Muscle of leg (tissue), 11 donors: ENCODE results near the gene TIMELESS. TPM values are rescaled to one million over a fixed set of nuclear protein-coding genes. Genes with fewer than 3 reads are reported as not detected.
A peak's percentile ranks its signal among the peaks of the same experiment; 100 is the strongest.
"Not testable (repeated sequence)": the region's sequence is repeated elsewhere in the genome, so short reads cannot be mapped to it uniquely, and the experiment has no call there.

ENCODE experiments used
- DNase-seq: peaks from one replicate; pipeline ENCODE4 v3.0.0; 2013
- H3K27ac ChIP-seq: one replicate; pipeline ENCODE4 v1.5.1; 2013; ENCODE audit warnings: mild to moderate bottlenecking, low read length, control low read depth
- H3K27me3 ChIP-seq: one replicate; pipeline ENCODE4 v1.6.1; 2013; ENCODE audit warnings: low read length; ENCODE audit not compliant: control insufficient read depth, insufficient read depth
- H3K36me3 ChIP-seq: one replicate; pipeline ENCODE4 v1.6.1; 2013; ENCODE audit warnings: low read length; ENCODE audit not compliant: control insufficient read depth, insufficient read depth
- H3K4me1 ChIP-seq: one replicate; pipeline ENCODE4 v1.6.1; 2013; ENCODE audit warnings: low read length; ENCODE audit not compliant: control insufficient read depth, insufficient read depth
- H3K4me3 ChIP-seq: one replicate; pipeline ENCODE4 v1.5.1; 2013; ENCODE audit warnings: low read length, control low read depth
- H3K9me3 ChIP-seq: replicated peaks from 2 replicates; pipeline ENCODE4 v1.6.1; 2013; ENCODE audit warnings: low read depth, low read length; ENCODE audit not compliant: control insufficient read depth
- WGBS: methylation state at CpG from one replicate; pipeline ENCODE4 v1.1.5; 2013; ENCODE audit warnings: missing lambda C conversion rate; ENCODE audit not compliant: insufficient coverage; 5-methylcytosine and 5-hydroxymethylcytosine counted together
- polyA plus RNA-seq, 8 donors: library from polyadenylated mRNA; unstranded; fragments of 120-200 nt; gene quantifications; one replicate each; pipeline versions ENCODE4 v1.2.1 to v1.2.3, GENCODE V29; 2013; ENCODE audit warnings: inconsistent platforms in 1 of 8, low replicate concordance in 1 of 8; ENCODE audit not compliant: insufficient read length in 8 of 8, insufficient read depth in 1 of 8
- total RNA-seq: library from RNA; stranded (reverse); fragments of 120-200 nt; gene quantifications from one replicate; pipeline ENCODE4 v1.2.4, GENCODE V29; 2013

TIMELESS gene
- total and polyA plus RNA-seq, 9 donors, result 5.2 to 22.8 (median 16.3) TPM

DNA sequence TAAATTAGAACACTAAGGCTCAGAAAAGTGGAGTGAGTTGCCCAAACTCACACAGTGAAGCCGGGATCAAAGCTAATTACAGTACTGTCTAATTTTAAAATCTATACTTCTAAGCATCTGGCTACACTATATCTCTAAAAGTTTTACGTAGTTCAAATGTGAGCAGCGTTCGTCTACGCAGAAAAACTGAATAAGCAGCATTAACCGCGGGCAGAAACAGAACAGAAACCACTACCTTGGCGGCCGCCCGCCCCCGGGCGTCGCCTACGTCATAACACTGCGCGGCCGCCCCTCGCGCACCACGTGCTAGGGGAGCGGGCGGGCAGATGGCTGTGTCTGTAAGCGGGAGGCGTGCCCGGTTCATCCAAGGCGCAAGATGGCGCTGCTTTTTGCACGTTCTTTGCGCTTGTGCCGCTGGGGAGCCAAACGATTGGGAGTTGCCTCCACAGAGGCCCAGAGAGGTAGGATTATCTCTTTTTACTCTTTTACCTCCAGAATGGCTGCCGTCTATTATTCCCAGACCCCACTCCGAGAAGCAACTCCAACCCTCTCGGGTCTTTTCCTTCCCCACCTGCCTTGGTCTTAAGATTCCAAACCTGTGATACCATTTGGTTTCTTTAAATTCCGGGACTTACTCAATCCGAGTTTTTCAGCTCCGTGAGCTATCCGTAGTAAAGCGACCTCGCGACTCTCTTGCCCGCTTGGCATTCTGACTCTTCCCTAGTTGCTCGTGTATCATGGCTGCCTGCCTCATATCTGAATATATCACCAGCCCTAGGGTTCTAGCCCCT lies 19.2 kb upstream of the TIMELESS start, which contains the start of gene SPRYD4:
Gene SPRYD4, plus strand, starts transcription at position 363 of the 791 bp plus-strand sequence. Its CDS starts 14 bp downstream, at position 377.
- H3K9me3 ChIP-seq, result no peaks in the 10 kb centered on the region
- DNase-seq, result peak; percentile 98
- peak within 1 kb of the TSS; percentile 89 for H3K27ac ChIP-seq
- H3K27me3 ChIP-seq, result no peaks in the 10 kb centered on the region
- under 1% methylated on average over 42 of the region's 43 CpGs for WGBS
- H3K4me1 ChIP-seq, result peaks cover 13% of the 10 kb centered on the region
- peak within 1 kb of the TSS; percentile 98 for H3K4me3 ChIP-seq
- H3K36me3 ChIP-seq, result peaks cover 13% of the 10 kb centered on the region

DNA sequence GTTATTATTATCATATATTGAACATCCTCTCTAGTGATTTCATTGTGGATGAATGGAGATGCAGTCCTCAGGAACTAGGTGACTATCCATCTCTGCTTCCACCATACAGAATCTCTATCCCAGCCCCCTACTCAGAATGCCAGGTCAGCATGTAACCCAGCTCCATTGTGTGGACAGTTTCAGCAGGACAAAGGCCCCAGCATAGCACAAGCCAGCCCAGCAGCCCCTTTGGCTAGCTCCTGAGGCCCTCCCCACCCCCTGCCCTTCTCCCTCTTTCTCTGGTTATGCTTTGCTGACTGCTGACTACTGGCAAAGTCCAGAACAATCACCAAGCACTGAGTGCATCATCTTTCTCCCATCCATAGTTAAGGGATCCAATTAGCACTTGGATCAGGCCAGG lies 13.3 kb upstream of the TIMELESS start:
- H3K27ac ChIP-seq, result no peak overlapping the region
- H3K36me3 ChIP-seq, result no peaks in the 10 kb centered on the region
- H3K9me3 ChIP-seq, result no peaks in the 10 kb centered on the region
- no peaks in the 10 kb centered on the region for H3K27me3 ChIP-seq
- no peak for DNase-seq
- H3K4me3 ChIP-seq, result no peak overlapping the region
- no peaks in the 10 kb centered on the region for H3K4me1 ChIP-seq

DNA sequence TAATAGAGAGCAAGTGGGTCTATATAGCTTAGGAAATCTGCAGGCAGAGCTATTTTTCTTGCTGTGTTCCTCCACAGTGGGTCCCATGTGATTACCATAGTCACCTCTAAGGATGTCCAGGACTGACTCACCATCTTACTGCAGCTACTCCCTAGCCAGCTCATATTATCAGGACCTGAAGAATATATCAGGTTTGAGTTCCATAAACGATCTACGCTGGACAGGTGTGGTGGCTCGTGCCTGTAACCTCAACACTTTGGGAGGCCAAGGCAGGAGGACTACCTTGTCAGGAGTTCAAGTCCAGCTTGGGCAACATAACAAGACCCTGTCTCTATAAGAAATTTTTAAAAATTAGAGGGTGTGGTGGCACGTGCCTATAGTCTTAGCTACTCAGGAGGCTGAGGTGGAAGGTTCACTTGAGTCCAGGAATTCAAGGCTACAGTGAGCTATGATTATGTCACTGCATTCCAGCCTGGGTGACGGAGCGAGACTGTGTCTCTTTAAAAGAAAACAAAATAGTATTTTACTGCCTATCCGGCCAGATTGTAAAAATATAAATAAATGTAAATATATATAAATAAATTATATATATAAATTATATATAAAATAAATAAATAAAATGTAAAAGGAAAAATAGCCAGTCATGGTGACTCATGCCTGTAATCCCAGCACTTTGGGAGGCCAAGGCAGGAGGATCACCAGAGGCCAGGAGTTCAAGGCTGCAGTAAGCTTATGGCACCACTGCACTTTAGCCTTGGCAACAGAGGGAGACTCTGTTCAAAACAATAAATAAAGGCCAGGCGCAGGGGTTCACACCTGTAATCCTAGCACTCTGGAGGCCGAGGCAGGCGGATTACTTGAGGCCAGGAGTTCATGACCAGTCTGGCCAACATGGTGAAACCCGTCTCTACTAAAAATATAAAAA lies 12.3 kb upstream of the TIMELESS start:
- H3K4me1 ChIP-seq, result no peaks in the 10 kb centered on the region

DNA sequence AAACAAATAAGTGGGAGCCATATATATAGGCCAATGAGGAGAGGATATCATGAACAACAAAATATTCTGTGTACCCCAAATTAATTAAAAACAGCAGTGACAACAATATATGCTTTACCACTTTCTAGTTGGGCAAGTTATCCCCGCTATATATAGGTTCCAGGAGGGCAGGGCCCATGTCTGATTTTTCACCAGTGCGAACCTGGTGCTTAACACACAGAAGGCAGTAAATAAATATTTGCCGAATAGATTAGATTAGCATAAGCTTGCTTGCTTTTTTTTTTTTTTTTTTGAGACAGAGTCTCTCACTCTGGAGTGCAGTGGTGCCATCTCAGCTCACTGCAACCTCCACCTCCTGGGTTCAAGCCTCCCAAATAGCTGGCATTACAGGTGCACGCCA lies 8.6 kb upstream of the TIMELESS start:
- H3K4me1 ChIP-seq, result peaks cover under 1% of the 10 kb centered on the region
- no peaks in the 10 kb centered on the region for H3K36me3 ChIP-seq
- no peak for DNase-seq
- no CpG with 5 or more reads among the region's 4 CpGs for WGBS
- no peaks in the 10 kb centered on the region for H3K9me3 ChIP-seq
- H3K27me3 ChIP-seq, result peaks cover 7% of the 10 kb centered on the region
- no peak overlapping the region for H3K4me3 ChIP-seq
- H3K27ac ChIP-seq, result no peak overlapping the region

More for the DNA sequence above, 12.3 kb upstream of the TIMELESS start:
- Histone ChIP-seq H3K27ac (no peak overlapping the region), H3K27me3 (no peaks in the 10 kb centered on the region), H3K36me3 (no peaks in the 10 kb centered on the region), H3K9me3 (no peaks in the 10 kb centered on the region), H3K4me3 (no peak overlapping the region)
- WGBS, result 74% methylated on average over 6 of the region's 11 CpGs
- no peak for DNase-seq

DNA sequence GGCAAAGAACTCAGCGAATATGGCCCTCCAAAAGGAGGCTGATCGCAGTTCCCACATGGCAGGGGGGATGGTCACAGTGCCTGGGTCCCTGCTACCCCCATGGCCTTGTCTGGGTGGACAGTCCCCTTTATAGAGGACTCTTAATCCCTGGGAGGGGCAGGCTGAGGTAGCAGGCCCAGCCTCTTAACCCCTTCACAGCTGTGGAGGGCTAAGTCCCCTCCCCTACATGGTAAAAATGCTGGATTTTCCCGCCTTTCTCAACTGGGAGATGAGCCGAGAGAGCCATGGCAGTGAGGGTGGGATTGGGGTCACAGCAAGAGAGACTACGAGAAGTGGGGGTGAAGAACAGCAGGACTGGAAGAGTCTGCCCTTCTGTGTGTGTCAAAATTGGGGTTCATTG lies 5.3 kb upstream of the TIMELESS start, which contains the start of gene MIP:
Gene MIP, minus strand, starts transcription at position 101 of the 400 bp plus-strand sequence. Its CDS starts 44 bp downstream, at position 57.
- no peaks in the 10 kb centered on the region for H3K9me3 ChIP-seq
- H3K4me1 ChIP-seq, result peaks cover 5% of the 10 kb centered on the region
- no peak within 1 kb of the TSS for H3K4me3 ChIP-seq
- peaks cover 7% of the 10 kb centered on the region for H3K27me3 ChIP-seq
- WGBS, result 86% methylated on average over 2 of the region's 5 CpGs
- DNase-seq, result no peak
- no peak within 1 kb of the TSS for H3K27ac ChIP-seq
- no peaks in the 10 kb centered on the region for H3K36me3 ChIP-seq

DNA sequence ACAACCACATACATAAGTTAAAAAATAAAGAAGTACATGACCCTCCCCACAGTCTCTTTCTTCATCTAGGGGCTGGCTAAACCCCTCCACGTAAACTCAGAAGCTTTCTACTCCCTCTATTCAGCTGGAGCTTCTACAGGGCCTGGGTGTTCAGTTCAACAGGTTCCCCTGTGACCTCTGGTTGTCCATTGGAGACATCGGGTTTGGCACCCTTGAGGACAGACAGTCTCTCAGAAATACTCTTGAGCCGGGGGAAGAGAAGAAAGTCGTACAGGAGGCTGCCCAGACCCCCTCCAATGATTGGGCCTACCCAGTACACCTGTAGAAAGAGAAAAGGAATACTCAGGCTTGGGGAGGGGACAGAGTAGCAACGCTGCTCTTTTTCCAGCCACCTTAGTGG lies 1.9 kb upstream of the TIMELESS start:
- no peaks in the 10 kb centered on the region for H3K36me3 ChIP-seq
- no peak overlapping the region for H3K27ac ChIP-seq
- H3K9me3 ChIP-seq, result no peaks in the 10 kb centered on the region
- DNase-seq, result no peak
- 100% methylated on average over 1 of the region's 5 CpGs for WGBS
- no peak overlapping the region for H3K4me3 ChIP-seq
- H3K4me1 ChIP-seq, result peaks cover 7% of the 10 kb centered on the region
- H3K27me3 ChIP-seq, result peaks cover 7% of the 10 kb centered on the region

DNA sequence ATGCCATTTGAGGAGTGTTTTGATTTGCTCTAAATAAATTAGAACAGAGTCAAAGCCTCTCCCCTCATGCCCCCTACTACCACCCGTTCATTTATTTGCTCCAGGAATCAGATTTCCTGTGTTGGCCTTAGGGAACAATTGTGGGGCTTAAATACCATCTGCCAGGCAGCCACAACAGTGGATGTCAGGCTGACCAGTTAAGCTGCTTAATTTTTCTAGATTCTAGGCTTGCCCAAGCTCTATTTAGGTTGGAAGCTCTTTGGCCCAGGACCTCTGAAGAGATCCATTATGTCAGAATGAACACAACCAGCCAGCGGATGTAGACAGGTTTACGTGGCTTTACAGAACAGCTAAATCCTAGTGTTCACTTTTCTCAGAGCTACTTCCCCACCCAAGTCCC lies 1.0 kb upstream of the TIMELESS start:
- WGBS, result 63% methylated on average over 3 of the region's 3 CpGs
- no peak overlapping the region for H3K4me3 ChIP-seq
- no peaks in the 10 kb centered on the region for H3K9me3 ChIP-seq
- no peak for DNase-seq
- peaks cover 7% of the 10 kb centered on the region for H3K27me3 ChIP-seq
- peaks cover 7% of the 10 kb centered on the region for H3K4me1 ChIP-seq
- no peaks in the 10 kb centered on the region for H3K36me3 ChIP-seq
- no peak overlapping the region for H3K27ac ChIP-seq

DNA sequence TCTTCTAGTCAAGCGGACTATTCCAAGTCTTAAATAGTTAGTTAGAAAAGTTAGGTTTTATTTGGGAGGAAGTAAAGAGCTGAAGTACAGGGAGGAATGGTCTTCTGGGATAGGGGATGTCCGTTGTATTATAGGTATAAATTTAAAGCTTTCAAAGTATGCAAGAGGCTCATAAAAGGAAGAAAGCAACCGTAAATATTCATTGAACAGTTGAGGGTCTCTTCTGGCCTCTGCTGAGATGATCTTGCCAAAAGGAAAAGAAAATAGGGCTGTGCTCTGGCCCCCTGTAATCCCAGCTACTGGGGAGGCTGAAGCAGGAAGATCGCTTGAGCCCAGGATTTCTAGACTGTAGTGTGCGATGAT lies 377 bp upstream of the TIMELESS start:
- Histone ChIP-seq H3K36me3 (no peaks in the 10 kb centered on the region), H3K27ac (peak overlapping the region; percentile 97), H3K4me3 (peak overlapping the region; percentile 77), H3K9me3 (no peaks in the 10 kb centered on the region), H3K27me3 (peaks cover 5% of the 10 kb centered on the region), H3K4me1 (peaks cover 7% of the 10 kb centered on the region)
- 6% methylated on average over 2 of the region's 5 CpGs for WGBS
- DNase-seq, result no peak

DNA sequence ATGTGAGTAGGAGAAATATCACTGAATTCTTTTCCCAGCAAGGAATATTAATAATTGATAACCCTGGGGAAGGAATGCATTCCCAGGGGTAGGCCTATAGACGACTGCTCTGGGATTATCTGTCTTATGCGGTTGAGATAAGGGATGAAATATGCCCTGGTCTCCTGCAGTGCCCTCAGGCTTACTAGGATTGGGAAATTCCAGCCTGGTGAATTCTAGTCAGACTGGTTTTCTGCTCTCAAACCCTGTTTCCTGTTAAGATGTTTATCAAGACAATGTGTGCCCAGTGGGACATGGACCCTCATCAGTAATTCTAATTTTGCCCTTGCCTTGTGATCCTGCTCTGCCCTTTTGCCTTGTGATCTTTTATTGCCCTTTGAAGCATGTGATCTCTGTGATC lies 6.0 kb downstream of the TIMELESS start:
- H3K9me3 ChIP-seq, H3K27me3 ChIP-seq, H3K4me1 ChIP-seq, H3K4me3 ChIP-seq, H3K36me3 ChIP-seq, H3K27ac ChIP-seq, DNase-seq: not testable (repeated sequence)
- 93% methylated on average over 2 of the region's 2 CpGs for WGBS
